HepG2 (cell line): ENCODE results near the gene FABP1. TPM values are rescaled to one million over a fixed set of nuclear protein-coding genes. Genes with fewer than 3 reads are reported as not detected.

Experiments
- GABPA ChIP-seq, 2 experiments: IDR thresholded peaks; 2 replicates each; pipeline ENCODE4 v1.6.1; 2011 to 2016; ENCODE audit warnings: low read depth in 2 of 2, low read length in 1 of 2, missing biosample characterization in 1 of 2, missing genetic modification characterization in 1 of 2
- GATA4 ChIP-seq: sonication (generic); IDR thresholded peaks from 2 replicates; pipeline ENCODE4 v1.6.1; 2016; ENCODE audit warnings: antibody characterized with exemption, low read depth, borderline replicate concordance
- HNF4A ChIP-seq: sonication (generic); formaldehyde crosslinking; IDR thresholded peaks from 2 replicates; pipeline ENCODE4 v1.4.0; 2020; ENCODE audit warnings: missing genetic modification reagents
- HNRNPUL1 ChIP-seq: fragments of 200-400 bp; formaldehyde crosslinking; IDR thresholded peaks from 2 replicates; pipeline ENCODE4 v1.6.1; 2017; ENCODE audit warnings: low read depth, mild to moderate bottlenecking, low read length, moderate library complexity
- NONO ChIP-seq, 2 experiments: fragments of 450-650 bp in 1 of 2; sonication (generic) in 1 of 2; formaldehyde crosslinking in 1 of 2; IDR thresholded peaks in 1 of 2; conservative IDR thresholded peaks in 1 of 2; 2 replicates each; pipeline versions ENCODE4 v1.6.1 to v1.8.0; 2017 to 2022; ENCODE audit warnings: mild to moderate bottlenecking in 1 of 2, missing genetic modification reagents in 1 of 2, moderate library complexity in 1 of 2
- ZFP91 ChIP-seq: sonication (generic); formaldehyde crosslinking; IDR thresholded peaks from 2 replicates; pipeline ENCODE4 v1.9.0; 2022; ENCODE audit warnings: missing genetic modification reagents, mild to moderate bottlenecking, borderline replicate concordance
- ZNF563 ChIP-seq: sonication (generic); formaldehyde crosslinking; IDR thresholded peaks from 2 replicates; pipeline ENCODE4 v1.8.0; 2022; ENCODE audit warnings: mild to moderate bottlenecking, moderate library complexity, missing genetic modification reagents
- ZNF569 ChIP-seq: sonication (generic); formaldehyde crosslinking; IDR thresholded peaks from 2 replicates; pipeline ENCODE4 v1.5.0; 2020; ENCODE audit warnings: mild to moderate bottlenecking, missing genetic modification reagents, moderate library complexity, borderline replicate concordance
- ZNF580 ChIP-seq: IDR thresholded peaks from 2 replicates; pipeline ENCODE4 v1.6.1; 2016; ENCODE audit warnings: low read depth, borderline replicate concordance
- ZNF652 ChIP-seq: IDR thresholded peaks from 2 replicates; pipeline ENCODE4 v1.6.1; 2016; ENCODE audit warnings: low read depth, borderline replicate concordance
- ZNF790 ChIP-seq: sonication (generic); formaldehyde crosslinking; IDR thresholded peaks from 2 replicates; pipeline ENCODE4 v1.8.0; 2022; ENCODE audit warnings: missing genetic modification reagents, mild to moderate bottlenecking, borderline replicate concordance
- ZXDC ChIP-seq: sonication (generic); formaldehyde crosslinking; IDR thresholded peaks from 2 replicates; pipeline ENCODE4 v1.5.0; 2020; ENCODE audit warnings: mild to moderate bottlenecking, missing genetic modification reagents
- polyA plus RNA-seq, 8 experiments: library from polyadenylated mRNA; depleted of rRNA in 3 of 8; stranded (reverse) in 7 of 8; unstranded in 1 of 8; fragments of >200 nt; fragmentation: Illumina TruSeq in 4 of 8; extraction: Trizol in 4 of 8; gene quantifications; 2 replicates each; pipeline versions ENCODE4 v1.2.1 to v1.2.3, GENCODE V29; 2011 to 2016; ENCODE audit warnings: low read depth in 4 of 8, missing spikeins in 1 of 8, mixed read lengths in 1 of 8; ENCODE audit not compliant: insufficient read depth in 1 of 8
- total RNA-seq, 5 experiments: library from RNA; depleted of rRNA; stranded (reverse); fragments of >200 nt; fragmentation: Illumina TruSeq; extraction: Trizol; gene quantifications; 2 replicates each; pipeline ENCODE4 v1.2.3, GENCODE V29; 2016; ENCODE audit warnings: low read depth in 1 of 5
- TF ChIP-seq, protein P1 (sequence below): sonication (generic); formaldehyde crosslinking; IDR thresholded peaks from 2 replicates; pipeline ENCODE4 v1.4.0; 2020; ENCODE audit warnings: missing genetic modification reagents

FABP1 gene
- total and polyA plus RNA-seq, 2 of the 13 experiments (the other 11 are each of a cell fraction or from before 2014, with no cell fraction given): 644 to 1,608 TPM

DNA sequence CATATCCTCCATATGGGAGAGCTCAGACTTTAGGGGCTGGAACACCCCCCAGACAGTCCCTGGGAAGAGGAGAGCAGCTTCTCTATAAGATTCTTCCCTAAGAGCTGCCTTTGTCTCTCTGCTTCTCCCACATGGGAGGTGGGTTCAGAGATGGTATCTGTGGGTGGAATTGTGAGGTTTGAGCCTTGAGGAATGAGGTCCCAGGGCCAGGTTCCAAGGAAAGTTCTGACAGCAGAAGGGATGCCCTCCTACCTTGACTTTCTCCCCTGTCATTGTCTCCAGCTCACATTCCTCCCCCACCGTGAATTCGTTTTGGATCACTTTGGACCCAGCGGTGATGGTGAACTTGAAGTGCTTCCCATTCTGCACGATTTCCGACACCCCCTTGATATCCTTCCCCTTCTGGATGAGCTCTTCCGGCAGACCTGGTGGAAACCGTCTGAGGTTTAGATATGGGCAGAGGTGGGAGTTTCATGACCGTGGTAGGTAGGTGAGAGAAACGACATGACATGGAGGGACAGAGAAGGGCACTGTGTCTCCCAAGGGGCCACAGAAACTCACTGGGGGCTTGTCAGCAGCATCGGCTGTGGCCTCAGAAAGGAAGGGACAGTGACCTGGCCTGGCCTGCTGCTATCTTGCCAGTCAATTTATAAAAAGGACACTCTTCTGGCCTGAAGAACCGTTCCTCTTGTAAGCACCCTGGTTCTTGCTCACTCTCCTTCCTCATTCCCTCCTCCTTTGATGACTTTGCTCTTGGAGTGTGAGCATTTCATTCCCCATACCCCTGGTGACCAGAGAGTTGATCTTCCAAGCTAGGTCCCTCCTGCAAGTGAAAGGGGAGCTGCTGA lies 1.7 kb downstream of the FABP1 start (continued):
- TF ChIP-seq GABPA (IDR thresholded peaks at IDR 0.05; ENCODE audit: low read depth, low read length) (no peak), GABPA (CRISPR knock-in tag; IDR thresholded peaks at IDR 0.05; ENCODE audit: low read depth) (no peak), HNF4A (CRISPR knock-in tag) (no peak), ZNF580 (no peak), GATA4 (no peak), NONO (IDR thresholded peaks at IDR 0.05) (no peak), NONO (CRISPR knock-in tag; conservative IDR thresholded peaks at IDR 0.05) (no peak; the same call in none of the 2 replicates), ZNF563 (no peak; the same call in 1 of the 2 replicates), ZFP91 (CRISPR knock-in tag) (no peak), ZNF790 (CRISPR knock-in tag) (no peak), HNRNPUL1 (no peak), ZXDC (CRISPR knock-in tag) (0 out of 2 replicates have a peak, but pooled peaks have one; percentile 70), ZNF652 (CRISPR knock-in tag) (no peak), ZNF569 (CRISPR knock-in tag) (no peak)
- TF ChIP-seq, protein P1, sequence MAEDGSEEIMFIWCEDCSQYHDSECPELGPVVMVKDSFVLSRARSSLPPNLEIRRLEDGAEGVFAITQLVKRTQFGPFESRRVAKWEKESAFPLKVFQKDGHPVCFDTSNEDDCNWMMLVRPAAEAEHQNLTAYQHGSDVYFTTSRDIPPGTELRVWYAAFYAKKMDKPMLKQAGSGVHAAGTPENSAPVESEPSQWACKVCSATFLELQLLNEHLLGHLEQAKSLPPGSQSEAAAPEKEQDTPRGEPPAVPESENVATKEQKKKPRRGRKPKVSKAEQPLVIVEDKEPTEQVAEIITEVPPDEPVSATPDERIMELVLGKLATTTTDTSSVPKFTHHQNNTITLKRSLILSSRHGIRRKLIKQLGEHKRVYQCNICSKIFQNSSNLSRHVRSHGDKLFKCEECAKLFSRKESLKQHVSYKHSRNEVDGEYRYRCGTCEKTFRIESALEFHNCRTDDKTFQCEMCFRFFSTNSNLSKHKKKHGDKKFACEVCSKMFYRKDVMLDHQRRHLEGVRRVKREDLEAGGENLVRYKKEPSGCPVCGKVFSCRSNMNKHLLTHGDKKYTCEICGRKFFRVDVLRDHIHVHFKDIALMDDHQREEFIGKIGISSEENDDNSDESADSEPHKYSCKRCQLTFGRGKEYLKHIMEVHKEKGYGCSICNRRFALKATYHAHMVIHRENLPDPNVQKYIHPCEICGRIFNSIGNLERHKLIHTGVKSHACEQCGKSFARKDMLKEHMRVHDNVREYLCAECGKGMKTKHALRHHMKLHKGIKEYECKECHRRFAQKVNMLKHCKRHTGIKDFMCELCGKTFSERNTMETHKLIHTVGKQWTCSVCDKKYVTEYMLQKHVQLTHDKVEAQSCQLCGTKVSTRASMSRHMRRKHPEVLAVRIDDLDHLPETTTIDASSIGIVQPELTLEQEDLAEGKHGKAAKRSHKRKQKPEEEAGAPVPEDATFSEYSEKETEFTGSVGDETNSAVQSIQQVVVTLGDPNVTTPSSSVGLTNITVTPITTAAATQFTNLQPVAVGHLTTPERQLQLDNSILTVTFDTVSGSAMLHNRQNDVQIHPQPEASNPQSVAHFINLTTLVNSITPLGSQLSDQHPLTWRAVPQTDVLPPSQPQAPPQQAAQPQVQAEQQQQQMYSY (CRISPR knock-in tag): no peak
- TF ChIP-seq, all 625 proteins: peak for 70
